Esophagus squamous epithelium (tissue), 5 donors: ENCODE data around the gene NRP2. TPM values are rescaled to one million over a fixed set of nuclear protein-coding genes. Genes with fewer than 3 reads are reported as not detected.

ENCODE experiments used
- DNase-seq: peaks from one replicate; lab custom pipeline; 2025; lab: John Stamatoyannopoulos, UW
- H3K27ac ChIP-seq, 4 donors: fragments of 200-600 bp; sonication (generic); one replicate each; pipeline ENCODE4 v1.5.1; 2016 to 2019; ENCODE audit warnings: mild to moderate bottlenecking in 1 of 4
- H3K27me3 ChIP-seq, 4 donors: fragments of 200-600 bp; sonication (generic); 1 replicate in 3 of 4; 2 replicates in 1 of 4; pipeline versions ENCODE4 v1.5.1 to v1.6.0; 2017 to 2021; ENCODE audit warnings: antibody characterized with exemption in 1 of 4
- H3K36me3 ChIP-seq, 3 donors: fragments of 200-600 bp; sonication (generic); one replicate each; pipeline ENCODE4 v1.5.1; 2016 to 2019
- H3K4me1 ChIP-seq, 3 donors: fragments of 200-600 bp; sonication (generic); one replicate each; pipeline ENCODE4 v1.5.1; 2017 to 2019
- H3K4me3 ChIP-seq, 4 donors: fragments of 200-600 bp; sonication (generic); 1 replicate in 3 of 4; 2 replicates in 1 of 4; pipeline ENCODE4 v1.5.1; 2016 to 2019; ENCODE audit warnings: mild to moderate bottlenecking in 2 of 4, moderate library complexity in 1 of 4
- H3K9me3 ChIP-seq, 3 donors: fragments of 200-600 bp; sonication (generic); one replicate each; pipeline ENCODE4 v1.5.1; 2016 to 2019
- CTCF ChIP-seq, 6 experiments: fragments of 450-650 bp in 4 of 6; fragments of 200-600 bp in 2 of 6; sonication (generic) in 2 of 6; IDR thresholded peaks; one replicate each; pipeline ENCODE4 v1.5.1; 2016 to 2019; ENCODE audit warnings: antibody characterized with exemption in 6 of 6, mild to moderate bottlenecking in 4 of 6, moderate library complexity in 4 of 6
- POLR2A ChIP-seq, 4 donors: fragments of 450-650 bp; IDR thresholded peaks; one replicate each; pipeline ENCODE4 v1.6.1; 2017; ENCODE audit warnings: antibody characterized with exemption in 4 of 4, mild to moderate bottlenecking in 4 of 4, moderate library complexity in 3 of 4
- WGBS, 2 donors: methylation state at CpG; one replicate each; pipeline ENCODE4 v1.1.5; 2018; 5-methylcytosine and 5-hydroxymethylcytosine counted together
- intact Hi-C: fragments of 100-400 bp; cut with DNase I; formaldehyde crosslinking; loops from one replicate; pipeline ENCODE4 v1.15.0; 2022
- total RNA-seq, 4 donors: library from RNA; depleted of rRNA; stranded (reverse); fragments of >200 nt; gene quantifications; one replicate each; pipeline ENCODE4 v1.1.0, GENCODE V29; 2016
- donor health status: DM: yes; HTN: yes; CAD: no.

NRP2 gene
- total RNA-seq, 4 donors from 2014 or later, result 7.1 to 58.6 (median 21.4) TPM

DNA sequence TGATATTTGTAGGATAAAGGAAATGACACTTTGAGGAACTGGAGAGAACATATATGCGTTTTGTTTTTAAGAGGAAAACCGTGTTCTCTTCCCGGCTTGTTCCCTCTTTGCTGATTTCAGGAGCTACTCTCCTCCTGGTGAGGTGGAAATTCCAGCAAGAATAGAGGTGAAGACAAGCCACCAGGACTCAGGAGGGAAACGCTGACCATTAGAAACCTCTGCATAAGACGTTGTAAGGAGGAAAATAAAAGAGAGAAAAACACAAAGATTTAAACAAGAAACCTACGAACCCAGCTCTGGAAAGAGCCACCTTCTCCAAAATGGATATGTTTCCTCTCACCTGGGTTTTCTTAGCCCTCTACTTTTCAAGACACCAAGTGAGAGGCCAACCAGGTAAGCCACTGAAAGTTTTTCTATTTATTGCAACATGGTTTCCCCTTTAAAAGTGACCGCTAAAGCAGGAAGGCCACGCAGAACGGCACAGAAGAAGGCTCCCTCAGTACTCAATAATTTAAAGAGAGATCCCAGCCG, 735 bp downstream of the NRP2 start:
- TF ChIP-seq CTCF (IDR thresholded peaks at IDR 0.05) (no peak), POLR2A (IDR thresholded peaks at IDR 0.05) (no peak)
- H3K9me3 ChIP-seq, result no peaks in the 10 kb centered on the region
- peaks cover 0 to 30% (median 0%) of the 10 kb centered on the region in 4 donors for H3K27me3 ChIP-seq
- DNase-seq, result no peak
- 5 to 11% methylated on average over 10 of the region's 10 CpGs for WGBS, 2 donors
- intact Hi-C loops, result loop anchor here (10.0 kb wide), 1 partner anchor 62 kb away; no protein-coding TSS in a partner anchor
- no peaks in the 10 kb centered on the region for H3K36me3 ChIP-seq
- peaks cover 13 to 94% (median 15%) of the 10 kb centered on the region in 3 donors for H3K4me1 ChIP-seq
- peak overlapping the region; percentile 86 to 95 (median 90) for H3K27ac ChIP-seq
- H3K4me3 ChIP-seq, result peak overlapping the region; percentile 55 to 80 (median 64)

- intact Hi-C loops, result loop anchor here (10.0 kb wide), 1 partner anchor 61 kb away; no protein-coding TSS in a partner anchor
- TF ChIP-seq POLR2A (IDR thresholded peaks at IDR 0.05) (peak in 1 of 4 donors; percentile 32), CTCF (IDR thresholded peaks at IDR 0.05) (no peak)
- Histone ChIP-seq H3K9me3 (no peaks in the 10 kb centered on the region), H3K4me3 (peak overlapping the region; percentile 55 to 80 (median 64)), H3K27me3 (peaks cover 0 to 30% (median 0%) of the 10 kb centered on the region in 4 donors), H3K4me1 (peaks cover 15 to 97% (median 15%) of the 10 kb centered on the region in 3 donors), H3K27ac (peak overlapping the region; percentile 86 to 95 (median 90)), H3K36me3 (no peaks in the 10 kb centered on the region)
- no peak for DNase-seq
- 28 to 30% methylated on average over 10 of the region's 10 CpGs for WGBS, 2 donors
These were observed 1.4 kb downstream of the NRP2 start for GRCh38 chr2:205683502-205684367.

GRCh38 chr2:205684871-205685313, 2.6 kb downstream of the NRP2 start:
- TF ChIP-seq CTCF (IDR thresholded peaks at IDR 0.05), result no peak
- peak in 1 of 4 donors; percentile 41 for TF ChIP-seq POLR2A (IDR thresholded peaks at IDR 0.05)
- Histone ChIP-seq H3K36me3 (no peaks in the 10 kb centered on the region), H3K27ac (peak overlapping the region; percentile 86 to 95 (median 90)), H3K4me1 (peaks cover 15 to 97% (median 15%) of the 10 kb centered on the region in 3 donors), H3K9me3 (no peaks in the 10 kb centered on the region), H3K4me3 (peak overlapping the region; percentile 55 to 80 (median 64)), H3K27me3 (peaks cover 0 to 30% (median 0%) of the 10 kb centered on the region in 4 donors)
- no peak for DNase-seq
- intact Hi-C loops, result loop anchor here (10.0 kb wide), 1 partner anchor 60 kb away; no protein-coding TSS in a partner anchor
- 9 to 26% methylated on average over 14 to 15 of the region's 35 CpGs for WGBS, 2 donors

DNA sequence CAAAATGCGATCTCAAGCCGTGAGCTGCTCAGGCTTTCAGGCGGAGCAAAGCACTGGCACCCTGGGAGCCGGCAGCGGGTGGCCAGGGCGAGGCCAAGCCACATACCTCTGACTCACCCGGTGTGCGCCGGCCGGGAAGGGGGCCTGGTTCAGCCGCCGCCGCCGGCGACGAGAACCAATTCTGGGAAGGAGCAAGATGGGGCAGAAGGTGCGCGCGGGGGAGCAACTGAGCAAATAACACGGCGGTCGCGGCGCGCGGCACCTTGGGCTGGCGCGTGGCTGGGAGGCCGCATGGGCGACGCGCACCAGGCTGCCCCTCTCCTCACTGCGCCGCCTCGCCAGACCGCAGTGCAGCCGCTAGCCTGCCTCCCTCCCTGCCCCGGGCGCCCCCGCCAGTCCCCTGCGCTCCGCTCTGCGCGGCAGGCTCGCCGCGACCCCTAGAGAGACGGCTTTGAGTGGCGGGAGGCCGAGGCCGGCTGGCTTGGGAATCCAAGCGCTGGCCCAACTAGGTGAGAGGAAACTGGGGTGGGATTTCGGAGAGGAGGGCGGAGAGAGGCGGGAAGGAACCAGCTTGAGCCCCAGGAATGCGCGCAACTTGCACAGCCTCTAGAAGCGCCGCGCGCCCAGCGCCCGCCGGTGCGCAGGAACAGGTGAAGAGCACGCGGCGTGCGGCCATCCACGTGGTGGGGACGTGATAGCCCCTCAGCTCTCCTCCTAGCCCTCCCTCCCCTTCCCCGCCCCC, 3.2 kb downstream of the NRP2 start:
- H3K4me3 ChIP-seq, result peak overlapping the region; percentile 55 to 80 (median 64)
- H3K36me3 ChIP-seq, result no peaks in the 10 kb centered on the region
- 0% methylated on average over 7 of the region's 72 CpGs; no CpG with 5 or more reads in 1 of the 2 donors for WGBS, 2 donors

More for the DNA sequence above, 3.2 kb downstream of the NRP2 start:
- Histone ChIP-seq H3K27me3 (peaks cover 0 to 30% (median 0%) of the 10 kb centered on the region in 4 donors), H3K9me3 (no peaks in the 10 kb centered on the region), H3K4me1 (peaks cover 15 to 93% (median 15%) of the 10 kb centered on the region in 3 donors), H3K27ac (peak overlapping the region; percentile 86 to 95 (median 90))
- TF ChIP-seq CTCF (IDR thresholded peaks at IDR 0.05) (no peak), POLR2A (IDR thresholded peaks at IDR 0.05) (peak in 1 of 4 donors; percentile 15)
- DNase-seq, result no peak
- intact Hi-C loops, result loop anchor here (10.0 kb wide), 1 partner anchor 59 kb away; no protein-coding TSS in a partner anchor
